T-helper 17 cell (primary cell): Measurements from ENCODE around the gene BMP8A. TPM values are rescaled to one million over a fixed set of nuclear protein-coding genes. Genes with fewer than 3 reads are reported as not detected.

Experiments
- ATAC-seq: fragments of 150-1000 bp; cut with Tn5 transposase; 2 replicates; pipeline ENCODE4 v1.10.0; 2021; ENCODE audit warnings: mild to moderate bottlenecking, moderate library complexity
- DNase-seq, 3 donors: peaks; one replicate each; pipeline versions ENCODE4 v3.0.0 to v3.0.0-alpha.2; 2020 to 2021
- H3K9me3 ChIP-seq: one replicate; pipeline ENCODE4 v1.7.0; 2013; ENCODE audit warnings: low read length, mild to moderate bottlenecking; ENCODE audit not compliant: control insufficient read depth, poor library complexity, severe bottlenecking
- H3K27ac Mint-ChIP-seq: one replicate; pipeline ENCODE4 v1.8.0; 2022; ENCODE audit warnings: mild to moderate bottlenecking, moderate library complexity, mixed read lengths
- H3K27me3 Mint-ChIP-seq: one replicate; pipeline ENCODE4 v1.8.0; 2022; ENCODE audit warnings: mixed read lengths
- H3K36me3 Mint-ChIP-seq: one replicate; pipeline ENCODE4 v1.8.0; 2022; ENCODE audit warnings: low read depth, mixed read lengths
- H3K4me1 Mint-ChIP-seq: one replicate; pipeline ENCODE4 v1.8.0; 2022; ENCODE audit warnings: mild to moderate bottlenecking, mixed read lengths
- H3K4me3 Mint-ChIP-seq: one replicate; pipeline ENCODE4 v1.8.0; 2022; ENCODE audit warnings: mild to moderate bottlenecking, moderate library complexity, mixed read lengths
- total RNA-seq, 4 donors: library from RNA in 2 of 4; stranded (reverse) in 2 of 4; gene quantifications; one replicate each; pipeline ENCODE4 v1.2.3 and lab custom pipeline; 2022 to 2026

The BMP8A gene
- total RNA-seq, 2 donors from 2014 or later = 0.23 TPM; not detected in 1

DNA sequence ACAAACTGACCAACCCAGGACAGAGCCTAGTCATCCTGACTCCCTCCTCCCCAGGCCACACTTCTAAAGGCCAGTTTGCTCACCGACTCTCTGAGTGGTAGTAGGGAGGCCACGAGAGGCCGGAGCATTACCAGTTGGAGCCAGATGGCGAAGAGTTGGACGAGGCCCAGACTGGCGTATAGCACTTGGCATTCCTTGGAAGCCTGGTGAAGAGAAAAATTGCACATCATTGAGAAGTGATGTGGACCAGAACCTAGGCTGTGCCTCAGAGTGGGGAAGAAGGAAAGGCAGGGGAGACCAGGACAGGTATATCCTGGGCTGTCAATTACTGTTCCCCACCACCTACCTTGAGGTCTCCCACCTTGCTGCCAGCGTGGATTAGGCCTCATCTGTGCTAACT, 72.9 kb downstream of the BMP8A start:
- H3K4me3 Mint-ChIP-seq = no peak overlapping the region
- DNase-seq (no peak), ATAC-seq (no peak)
- no peaks in the 10 kb centered on the region for H3K27me3 Mint-ChIP-seq
- peaks cover 9% of the 10 kb centered on the region for H3K4me1 Mint-ChIP-seq
- H3K27ac Mint-ChIP-seq = no peak overlapping the region
- peaks cover 16% of the 10 kb centered on the region for H3K36me3 Mint-ChIP-seq
- no peaks in the 10 kb centered on the region for H3K9me3 ChIP-seq

DNA sequence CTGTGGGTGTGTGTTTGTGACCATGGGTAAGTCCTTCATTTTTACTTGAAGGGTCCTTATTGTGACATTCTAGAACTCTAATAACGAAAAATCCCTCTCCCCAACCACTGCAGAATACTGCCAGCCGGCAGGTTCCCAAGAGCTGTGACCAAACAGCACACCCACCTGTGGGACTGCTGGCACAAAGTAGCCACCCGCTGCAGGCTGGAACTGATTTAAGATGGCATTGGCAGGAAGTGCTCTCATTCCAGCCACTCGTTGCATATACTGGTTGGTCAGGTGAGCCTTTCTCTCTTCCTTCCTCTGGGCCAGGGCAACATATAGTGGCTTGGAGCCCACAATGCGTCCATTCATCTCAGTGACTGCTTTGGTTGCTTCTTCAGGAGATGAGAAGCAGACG, 73.5 kb downstream of the BMP8A start:
- Mint-ChIP-seq H3K27ac (no peak overlapping the region), H3K4me3 (no peak overlapping the region), H3K36me3 (peaks cover 19% of the 10 kb centered on the region), H3K4me1 (peaks cover 12% of the 10 kb centered on the region), H3K27me3 (no peaks in the 10 kb centered on the region)
- DNase-seq (no peak), ATAC-seq (no peak)
- no peaks in the 10 kb centered on the region for H3K9me3 ChIP-seq

DNA sequence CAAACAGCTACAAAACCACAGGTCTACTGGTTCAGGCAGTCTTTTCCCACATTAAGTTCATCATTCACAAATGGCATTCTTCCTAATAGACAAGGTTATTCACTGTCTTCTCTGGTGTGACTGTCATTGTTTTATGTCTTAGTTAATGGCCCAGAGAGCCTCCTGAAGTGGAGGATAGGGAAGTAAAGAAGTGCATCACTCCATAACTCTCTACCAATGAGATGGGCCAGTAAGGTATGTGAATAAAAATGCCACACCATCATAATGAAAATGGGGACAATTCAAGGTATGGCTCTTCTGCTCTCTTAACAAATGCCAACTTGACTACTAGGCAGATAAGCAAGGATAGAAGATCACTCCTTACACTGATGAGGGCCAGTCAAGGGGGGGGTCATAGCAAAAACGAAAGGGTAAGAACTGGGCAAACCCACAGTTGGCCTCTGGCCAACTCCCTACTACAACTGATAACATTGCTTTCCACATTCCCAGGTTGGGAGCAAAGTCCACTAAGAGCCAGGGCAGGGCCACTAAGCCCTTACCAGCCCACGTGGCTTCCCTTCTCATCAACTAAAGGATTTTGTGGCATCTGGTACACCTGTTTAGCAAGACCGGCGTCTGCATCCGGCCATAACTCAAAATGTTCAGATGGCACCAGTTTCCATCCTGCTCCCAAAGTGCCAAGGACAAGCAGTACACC, 75.2 kb downstream of the BMP8A start:
- H3K27ac Mint-ChIP-seq = peak overlapping the region; percentile 3
- no peak for ATAC-seq

DNA sequence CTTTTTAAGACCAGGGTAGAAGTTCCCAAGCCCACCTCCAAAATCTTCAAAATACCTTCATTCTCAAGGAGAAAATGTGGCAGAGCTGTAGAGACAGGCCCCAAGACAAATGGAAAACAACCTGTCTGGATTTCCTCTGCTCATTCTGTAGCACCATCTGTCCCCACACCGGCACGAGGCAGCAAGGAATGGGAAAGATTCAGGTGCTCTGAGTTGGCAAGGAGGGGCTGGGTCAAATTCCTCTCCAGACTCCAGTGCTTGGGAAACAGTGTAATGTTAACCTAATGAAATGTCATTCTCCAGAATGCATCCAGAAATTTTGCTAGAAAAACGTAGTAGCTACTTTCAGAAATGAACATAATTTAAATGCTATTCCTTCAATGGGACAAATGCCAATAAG, 75.9 kb downstream of the BMP8A start:
- ATAC-seq (no peak), DNase-seq (no peak)
- Mint-ChIP-seq H3K4me1 (peaks cover 17% of the 10 kb centered on the region), H3K27me3 (no peaks in the 10 kb centered on the region), H3K27ac (no peak overlapping the region), H3K36me3 (peaks cover 10% of the 10 kb centered on the region), H3K4me3 (no peak overlapping the region)
- no peaks in the 10 kb centered on the region for H3K9me3 ChIP-seq

More for the DNA sequence above, 75.2 kb downstream of the BMP8A start:
- Mint-ChIP-seq H3K36me3 (peaks cover 16% of the 10 kb centered on the region), H3K4me3 (no peak overlapping the region), H3K4me1 (peaks cover 13% of the 10 kb centered on the region), H3K27me3 (no peaks in the 10 kb centered on the region)
- no peak for DNase-seq
- H3K9me3 ChIP-seq = no peaks in the 10 kb centered on the region

DNA sequence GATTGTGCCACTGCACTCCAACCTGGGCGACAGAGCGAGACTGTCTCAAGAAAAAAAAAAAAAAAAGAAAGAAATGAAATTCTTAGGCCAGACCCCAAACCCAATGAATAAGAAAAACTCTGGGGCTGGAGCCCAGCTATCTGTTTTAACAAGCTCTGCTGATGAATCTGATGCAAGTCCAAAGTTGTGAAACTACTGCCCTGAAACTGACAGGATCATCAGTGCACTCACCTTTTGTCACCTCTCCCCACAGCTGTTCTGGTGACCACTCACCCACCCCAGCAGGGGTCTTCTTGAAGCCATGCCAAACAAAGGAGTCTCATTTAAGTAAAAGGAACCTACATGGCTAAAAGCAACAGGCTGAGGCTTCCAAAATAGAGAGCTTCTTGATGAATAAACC, 76.8 kb downstream of the BMP8A start:
- peaks cover 10% of the 10 kb centered on the region for H3K36me3 Mint-ChIP-seq
- no peak overlapping the region for H3K4me3 Mint-ChIP-seq
- H3K9me3 ChIP-seq = no peaks in the 10 kb centered on the region
- H3K4me1 Mint-ChIP-seq = peaks cover 18% of the 10 kb centered on the region
- DNase-seq (no peak), ATAC-seq (no peak)
- H3K27me3 Mint-ChIP-seq = no peaks in the 10 kb centered on the region
- no peak overlapping the region for H3K27ac Mint-ChIP-seq

DNA sequence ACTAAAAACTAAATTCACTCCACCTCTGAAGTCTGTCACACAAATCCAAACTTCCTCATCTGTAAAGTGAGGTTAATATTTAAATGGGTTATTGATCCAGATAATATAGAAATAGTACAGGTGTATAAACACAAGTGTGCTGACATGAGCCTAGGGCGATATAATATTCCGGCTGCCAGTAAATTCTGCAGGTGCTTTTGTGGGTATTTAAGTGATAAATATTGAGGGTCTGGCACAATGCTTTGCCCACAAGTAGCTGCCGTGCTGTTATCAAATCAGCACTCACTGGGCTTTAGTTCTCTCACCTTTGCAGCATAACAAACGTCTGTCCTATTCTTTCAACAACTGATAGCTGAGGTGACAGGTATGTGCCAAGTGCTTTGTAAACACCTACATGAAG, 77.6 kb downstream of the BMP8A start:
- peaks cover 25% of the 10 kb centered on the region for H3K4me1 Mint-ChIP-seq
- DNase-seq (no peak), ATAC-seq (no peak)
- no peaks in the 10 kb centered on the region for H3K9me3 ChIP-seq
- H3K27ac Mint-ChIP-seq = no peak overlapping the region
- H3K4me3 Mint-ChIP-seq = no peak overlapping the region
- H3K36me3 Mint-ChIP-seq = peaks cover 10% of the 10 kb centered on the region
- no peaks in the 10 kb centered on the region for H3K27me3 Mint-ChIP-seq

DNA sequence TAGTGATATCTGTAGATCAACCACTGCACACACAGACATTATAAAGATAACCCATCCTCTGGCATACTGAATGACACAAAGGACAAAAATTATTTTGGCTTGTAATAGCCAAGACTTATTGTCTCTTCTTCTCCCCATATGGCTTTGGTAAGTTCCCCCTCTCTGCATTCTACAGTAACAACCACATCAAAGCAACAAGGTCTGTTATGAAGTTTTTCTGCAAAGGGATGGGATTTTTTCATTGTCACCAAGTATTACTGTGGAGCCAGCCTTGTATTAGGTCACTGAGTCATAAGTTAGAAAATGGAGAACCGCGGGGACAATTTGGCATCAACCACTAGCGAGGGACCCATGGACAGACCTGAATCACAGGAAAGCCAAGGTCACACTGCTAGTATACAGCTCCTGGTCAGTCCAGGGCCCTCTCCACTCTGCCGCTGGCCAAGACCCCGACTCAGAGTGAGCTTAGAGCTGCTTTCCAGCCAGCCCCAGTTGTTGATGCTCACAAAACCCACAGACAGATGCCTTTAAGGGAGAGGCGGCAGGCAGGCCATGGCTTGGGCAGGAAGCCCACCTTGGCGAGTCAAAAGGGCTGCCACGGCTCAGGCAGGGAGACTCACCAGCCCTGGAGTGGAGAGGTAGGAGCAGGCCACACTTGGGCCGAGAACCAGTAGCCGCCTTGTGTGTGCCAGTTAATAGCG, 79.2 kb downstream of the BMP8A start:
- no peaks in the 10 kb centered on the region for H3K27me3 Mint-ChIP-seq
- H3K4me1 Mint-ChIP-seq = peaks cover 40% of the 10 kb centered on the region
- peak overlapping the region; percentile 53 for H3K27ac Mint-ChIP-seq
- no peaks in the 10 kb centered on the region for H3K9me3 ChIP-seq
- DNase-seq = no peak
- H3K4me3 Mint-ChIP-seq = peak overlapping the region; percentile 25
- peaks cover 10% of the 10 kb centered on the region for H3K36me3 Mint-ChIP-seq
- peak; percentile 18 for ATAC-seq

DNA sequence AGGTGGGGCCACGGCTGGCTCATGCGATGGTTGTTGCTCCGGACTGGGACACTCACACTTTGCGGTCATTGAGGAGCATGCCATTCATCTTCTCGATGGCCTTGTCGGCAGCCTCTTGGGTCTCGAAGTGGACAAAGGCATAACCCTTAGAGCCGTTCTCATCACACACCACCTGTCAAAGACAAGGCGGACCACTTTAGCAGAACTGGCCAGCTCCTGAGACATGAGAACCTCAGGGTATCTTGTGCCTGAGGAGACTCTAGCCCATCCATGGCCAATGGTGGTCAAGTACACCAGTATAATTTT, 79.7 kb downstream of the BMP8A start:
- peak overlapping the region; percentile 11 for H3K27ac Mint-ChIP-seq
- H3K4me3 Mint-ChIP-seq = no peak overlapping the region
- no peaks in the 10 kb centered on the region for H3K9me3 ChIP-seq
- DNase-seq (no peak), ATAC-seq (no peak)
- peaks cover 40% of the 10 kb centered on the region for H3K4me1 Mint-ChIP-seq
- peaks cover 10% of the 10 kb centered on the region for H3K36me3 Mint-ChIP-seq
- H3K27me3 Mint-ChIP-seq = no peaks in the 10 kb centered on the region

DNA sequence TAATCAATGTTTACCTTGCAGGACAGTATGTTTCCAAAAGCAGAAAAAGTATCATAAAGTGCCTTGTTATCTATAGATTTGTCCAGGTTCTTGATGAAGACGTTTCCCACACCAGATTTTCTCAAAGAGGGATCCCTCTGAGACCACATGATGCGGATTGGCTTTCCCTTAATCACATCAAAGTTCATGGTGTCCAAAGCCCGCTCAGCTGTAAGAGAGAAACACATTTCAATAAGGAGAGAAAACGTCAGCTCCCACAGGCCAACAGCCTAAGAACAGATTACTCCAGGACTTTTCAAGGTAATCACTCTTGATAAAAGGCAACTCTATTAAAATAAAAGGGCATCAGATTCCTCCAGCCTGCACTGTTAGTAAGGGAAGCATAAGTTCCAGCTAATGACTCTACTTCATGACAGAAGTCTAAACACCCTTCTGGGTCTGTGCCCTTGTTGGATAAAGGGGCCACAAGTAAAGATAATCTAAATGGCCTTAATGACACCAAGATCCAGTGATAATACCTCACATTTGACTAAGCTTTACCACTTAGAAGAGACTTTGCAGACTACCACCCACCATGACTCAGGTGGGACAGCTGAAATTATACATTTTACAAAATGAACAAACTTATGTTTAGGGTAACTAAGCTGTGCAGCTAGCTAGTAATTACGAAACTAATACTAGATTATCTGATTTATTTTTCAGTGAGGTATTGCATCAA, 81.1 kb downstream of the BMP8A start:
- ATAC-seq = no peak
- no peak overlapping the region for H3K27ac Mint-ChIP-seq
- no peak for DNase-seq
- no peaks in the 10 kb centered on the region for H3K27me3 Mint-ChIP-seq
- H3K4me1 Mint-ChIP-seq = peaks cover 38% of the 10 kb centered on the region
- H3K36me3 Mint-ChIP-seq = peaks cover 3% of the 10 kb centered on the region
- H3K4me3 Mint-ChIP-seq = no peak overlapping the region
- no peaks in the 10 kb centered on the region for H3K9me3 ChIP-seq

DNA sequence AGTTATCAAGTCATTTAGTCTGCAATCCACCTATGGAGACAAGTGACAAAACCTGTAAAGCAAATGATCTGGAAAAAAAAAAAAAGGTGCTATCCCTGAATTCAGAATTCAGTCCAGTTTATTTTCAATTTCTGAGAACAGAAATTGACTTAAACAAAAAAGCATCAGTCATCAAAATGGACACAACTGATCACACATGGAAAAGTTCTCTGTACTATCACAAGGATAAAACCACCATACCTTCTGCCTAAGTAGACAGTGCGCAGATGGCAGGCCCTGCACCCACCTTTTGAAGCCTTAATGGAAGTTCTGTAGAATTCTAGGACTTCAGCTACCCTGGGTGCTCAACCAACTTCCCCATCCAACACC, 81.6 kb downstream of the BMP8A start:
- Mint-ChIP-seq H3K27me3 (no peaks in the 10 kb centered on the region), H3K4me1 (peaks cover 38% of the 10 kb centered on the region), H3K4me3 (peak overlapping the region; percentile 12), H3K27ac (peak overlapping the region; percentile 88), H3K36me3 (peaks cover 3% of the 10 kb centered on the region)
- DNase-seq = no peak
- no peaks in the 10 kb centered on the region for H3K9me3 ChIP-seq
- ATAC-seq = no peak

DNA sequence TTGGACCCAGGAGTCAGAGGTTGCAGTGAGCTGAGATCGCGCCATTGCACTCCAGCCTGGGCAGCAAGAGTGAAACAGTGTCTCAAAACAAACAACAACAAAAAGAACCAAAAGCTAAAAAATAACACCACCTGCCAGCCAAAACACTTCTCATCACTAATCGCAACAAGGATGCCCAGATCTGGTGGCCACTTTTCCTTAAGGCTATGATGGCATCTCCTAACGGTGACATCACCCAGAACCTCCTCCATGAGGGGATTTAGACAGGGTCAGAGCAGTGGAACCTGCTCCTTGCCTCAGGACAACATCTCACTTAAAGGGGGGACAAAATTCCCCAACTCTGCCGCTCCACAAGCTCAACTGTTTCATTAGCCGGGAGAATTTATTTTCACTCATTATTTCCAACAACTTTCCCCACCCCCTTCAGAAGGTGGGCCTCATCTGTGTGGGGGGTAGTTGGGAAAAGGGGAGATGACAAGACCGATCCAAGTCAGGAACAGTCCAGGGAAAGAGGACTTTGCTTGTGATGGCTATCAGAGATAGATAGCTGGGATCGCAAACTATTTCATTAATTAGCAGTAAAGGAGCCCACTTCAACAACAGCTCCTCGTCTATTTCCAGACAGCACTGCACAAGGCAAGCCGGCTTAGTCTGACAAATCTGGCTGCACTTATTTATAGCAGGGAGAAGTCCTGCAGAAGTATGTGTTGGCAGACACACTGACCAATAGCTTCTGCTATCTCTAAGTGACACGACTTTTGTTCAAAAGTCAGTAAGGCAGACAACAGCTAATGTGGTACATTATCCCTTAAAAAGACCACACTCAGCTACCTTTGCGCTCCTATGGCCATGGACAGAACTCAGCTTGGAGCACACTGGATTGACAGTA, 82.5 kb downstream of the BMP8A start:
- Mint-ChIP-seq H3K4me1 (peaks cover 38% of the 10 kb centered on the region), H3K36me3 (peaks cover 3% of the 10 kb centered on the region), H3K27ac (peak overlapping the region; percentile 88), H3K27me3 (no peaks in the 10 kb centered on the region), H3K4me3 (peak overlapping the region; percentile 92)
- no peaks in the 10 kb centered on the region for H3K9me3 ChIP-seq
- no peak for ATAC-seq
- DNase-seq = no peak

DNA sequence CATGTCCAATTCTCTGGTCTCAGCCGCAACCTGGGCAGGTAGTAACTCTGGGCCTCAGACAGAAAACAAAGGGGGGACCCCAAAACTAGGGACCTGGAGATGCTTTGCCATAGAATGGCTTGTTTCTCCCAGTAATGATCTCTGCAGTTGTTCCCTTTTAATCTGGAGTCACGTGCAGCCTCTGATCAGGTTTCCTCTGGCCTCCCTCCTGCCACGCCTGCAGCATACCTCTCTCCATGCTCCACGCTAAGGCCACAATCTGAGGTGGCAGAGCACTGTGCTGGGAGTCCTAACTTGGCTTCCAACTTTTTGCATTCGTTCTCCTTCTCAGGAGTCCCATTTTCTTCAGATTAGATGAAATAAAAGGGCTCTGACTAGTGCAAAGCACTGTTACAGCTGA, 83.2 kb downstream of the BMP8A start:
- no peak for ATAC-seq
- Mint-ChIP-seq H3K27me3 (no peaks in the 10 kb centered on the region), H3K36me3 (peaks cover 3% of the 10 kb centered on the region), H3K27ac (peak overlapping the region; percentile 88), H3K4me3 (peak overlapping the region; percentile 92), H3K4me1 (peaks cover 38% of the 10 kb centered on the region)
- no peaks in the 10 kb centered on the region for H3K9me3 ChIP-seq
- no peak for DNase-seq
